ENCODE data around the gene AUH. TPM values are rescaled to one million over a fixed set of nuclear protein-coding genes. Genes with fewer than 3 reads are reported as not detected.
"Not testable (repeated sequence)": the region's sequence is repeated elsewhere in the genome, so short reads cannot be mapped to it uniquely, and the experiment has no call there.

Gene AUH
- total RNA-seq, 2 donors from 2014 or later: 30.4 to 36.0 TPM

- no peak for DNase-seq
- ATAC-seq: no peak
- intact Hi-C loops (cut with DNase I, micrococcal nuclease): no loop called here
Measured at GRCh38 chr9:91384954-91385353, 23.2 kb upstream of the AUH start.

GRCh38 chr9:91383577-91383976 is 21.9 kb upstream of the AUH start:
- ATAC-seq (no peak), DNase-seq (no peak)
- intact Hi-C loops (cut with DNase I, micrococcal nuclease): no loop called here

GRCh38 chr9:91382298-91382697 is 20.6 kb upstream of the AUH start:
- DNase-seq (no peak), ATAC-seq (no peak)
- intact Hi-C loops (cut with DNase I, micrococcal nuclease): no loop called here

GRCh38 chr9:91379426-91379825 is 17.7 kb upstream of the AUH start:
- DNase-seq (no peak), ATAC-seq (no peak)

GRCh38 chr9:91378695-91379127 is 17.0 kb upstream of the AUH start:
- intact Hi-C loops (cut with DNase I, micrococcal nuclease): no loop called here
- DNase-seq: no peak
- ATAC-seq: no peak

More at GRCh38 chr9:91379426-91379825, 17.7 kb upstream of the AUH start:
- intact Hi-C loops (cut with DNase I, micrococcal nuclease): no loop called here

- intact Hi-C loops (cut with DNase I, micrococcal nuclease); DNase-seq; ATAC-seq: not testable (repeated sequence)
Measured at GRCh38 chr9:91378054-91378453, 16.3 kb upstream of the AUH start.

- intact Hi-C loops (cut with DNase I, micrococcal nuclease): no loop called here
- no peak for DNase-seq
- ATAC-seq: no peak
Measured at GRCh38 chr9:91376239-91376638, 14.5 kb upstream of the AUH start.

- intact Hi-C loops (cut with DNase I, micrococcal nuclease): no loop called here
- DNase-seq (no peak), ATAC-seq (no peak)
Measured at GRCh38 chr9:91374939-91375338, 13.2 kb upstream of the AUH start.

- intact Hi-C loops (cut with DNase I, micrococcal nuclease): no loop called here
- ATAC-seq (no peak), DNase-seq (no peak)
Measured at GRCh38 chr9:91371894-91372293, 10.2 kb upstream of the AUH start.

- ATAC-seq; intact Hi-C loops (cut with DNase I, micrococcal nuclease); DNase-seq: not testable (repeated sequence)
Measured at GRCh38 chr9:91370006-91370405, 8.3 kb upstream of the AUH start.

GRCh38 chr9:91364702-91365101 is 3.0 kb upstream of the AUH start:
- intact Hi-C loops (cut with DNase I, micrococcal nuclease): loop anchor here in 1 of 2 donors (5.0 kb wide), 1 partner anchor 48 kb away; no protein-coding TSS in a partner anchor
- ATAC-seq: no peak

GRCh38 chr9:91364005-91364404 is 2.3 kb upstream of the AUH start:
- no peak for ATAC-seq
- no peak for DNase-seq
- intact Hi-C loops (cut with DNase I, micrococcal nuclease): loop anchor here in 1 of 2 donors (5.0 kb wide), 1 partner anchor 48 kb away; no protein-coding TSS in a partner anchor

More at GRCh38 chr9:91364702-91365101, 3.0 kb upstream of the AUH start:
- no peak for DNase-seq

- DNase-seq (no peak), ATAC-seq (no peak)
- intact Hi-C loops (cut with DNase I, micrococcal nuclease): loop anchor here in 1 of 2 donors (5.0 kb wide), 1 partner anchor 50 kb away; no protein-coding TSS in a partner anchor
Measured at GRCh38 chr9:91362051-91362611, 413 bp upstream of the AUH start.

- DNase-seq (no peak), ATAC-seq (peak; percentile 19)
- intact Hi-C loops (cut with DNase I, micrococcal nuclease): loop anchor here in 1 of 2 donors (5.0 kb wide), 1 partner anchor 52 kb away; no protein-coding TSS in a partner anchor
Measured at GRCh38 chr9:91360551-91361290, 997 bp downstream of the AUH start.

GRCh38 chr9:91359734-91360470 is 1.8 kb downstream of the AUH start:
- DNase-seq: no peak
- intact Hi-C loops (cut with DNase I, micrococcal nuclease): loop anchor here in 1 of 2 donors (5.0 kb wide), 1 partner anchor 52 kb away; no protein-coding TSS in a partner anchor
- ATAC-seq: no peak

GRCh38 chr9:91359083-91359482 is 2.6 kb downstream of the AUH start:
- ATAC-seq (no peak), DNase-seq (no peak)
- intact Hi-C loops (cut with DNase I, micrococcal nuclease): no loop called here

GRCh38 chr9:91354881-91355280 is 6.8 kb downstream of the AUH start:
- DNase-seq (no peak), ATAC-seq (no peak)
- intact Hi-C loops (cut with DNase I, micrococcal nuclease): no loop called here

- ATAC-seq: no peak
- intact Hi-C loops (cut with DNase I, micrococcal nuclease): no loop called here
- DNase-seq: no peak
Measured at GRCh38 chr9:91349115-91349555, 12.6 kb downstream of the AUH start.

GRCh38 chr9:91348191-91348807 is 13.4 kb downstream of the AUH start:
- intact Hi-C loops (cut with DNase I, micrococcal nuclease): no loop called here
- peak; percentile 30 for ATAC-seq
- no peak for DNase-seq
